H1 (cell line): Measurements from ENCODE around the gene AGBL4. TPM values are rescaled to one million over a fixed set of nuclear protein-coding genes. Genes with fewer than 3 reads are reported as not detected.

Source experiments
- CTCF ChIA-PET: fragments of 300-600 bp; sonication (Branson Sonifier 250); formaldehyde crosslinking; loops from one replicate; lab custom pipeline; 2021; ENCODE audit not compliant: partially characterized antibody; lab: Charles Lee
- POLR2A ChIA-PET: fragments of 300-600 bp; sonication (Branson Sonifier 250); formaldehyde crosslinking; loops from one replicate; lab custom pipeline; 2021; ENCODE audit warnings: inconsistent platforms; ENCODE audit not compliant: partially characterized antibody; lab: Charles Lee
- DNase-seq, 2 experiments: peaks; one replicate each; pipeline versions ENCODE4 v3.0.0 to v3.0.0-alpha.2; 2010 to 2022; ENCODE audit warnings: low spot score in 2 of 2, low read depth in 1 of 2, mixed read lengths in 1 of 2
- FAIRE-seq: peaks from 2 replicates; lab custom pipeline; 2011; peaks lifted over from hg19 to GRCh38; lab: Jason Lieb, UNC
- H2AFZ ChIP-seq: 2 replicates; pipeline ENCODE4 v1.8.1; 2012; ENCODE audit warnings: low read length, inconsistent platforms
- H2AK5ac ChIP-seq: 2 replicates; pipeline ENCODE4 v1.6.1; 2013; ENCODE audit warnings: low read depth, low read length
- H2BK120ac ChIP-seq: replicated peaks from 2 replicates; pipeline ENCODE3; 2013; ENCODE audit warnings: low read depth, low read length, inconsistent platforms
- H2BK12ac ChIP-seq: 2 replicates; pipeline ENCODE4 v1.6.1; 2013; ENCODE audit warnings: low read depth, low read length
- H2BK15ac ChIP-seq: 2 replicates; pipeline ENCODE4 v1.6.1; 2013; ENCODE audit warnings: low read length
- H2BK20ac ChIP-seq: 2 replicates; pipeline ENCODE4 v1.6.1; 2013; ENCODE audit warnings: low read length
- H2BK5ac ChIP-seq: 2 replicates; pipeline ENCODE4 v1.6.1; 2013; ENCODE audit warnings: low read depth, low read length
- H3K14ac ChIP-seq: 2 replicates; pipeline ENCODE4 v1.6.1; 2013; ENCODE audit warnings: inconsistent platforms; ENCODE audit not compliant: insufficient read length
- H3K18ac ChIP-seq: 2 replicates; pipeline ENCODE4 v1.6.1; 2013; ENCODE audit warnings: low read length; ENCODE audit errors: extremely low read depth
- H3K23ac ChIP-seq: 2 replicates; pipeline ENCODE4 v1.6.1; 2013; ENCODE audit warnings: inconsistent platforms; ENCODE audit not compliant: insufficient read length
- H3K23me2 ChIP-seq: 2 replicates; pipeline ENCODE4 v1.6.1; 2013; ENCODE audit warnings: low read depth, low read length
- H3K27ac ChIP-seq: 2 replicates; pipeline ENCODE4 v1.6.1; 2011; ENCODE audit warnings: low read depth, low read length, inconsistent platforms
- H3K27me3 ChIP-seq, 4 experiments: replicated peaks in 1 of 4; 1 replicate in 1 of 4; 2 replicates in 3 of 4; pipeline versions ENCODE4 v1.6.1 to v1.8.1; 2011 to 2013; ENCODE audit warnings: low read length in 3 of 4, mild to moderate bottlenecking in 3 of 4, inconsistent platforms in 2 of 4, mixed read lengths in 2 of 4, moderate library complexity in 1 of 4; ENCODE audit not compliant: control insufficient read depth in 3 of 4, insufficient read depth in 3 of 4; ENCODE audit errors: extremely low read depth in 1 of 4
- H3K36me3 ChIP-seq, 4 experiments: 2 replicates each; pipeline versions ENCODE4 v1.6.1 to v1.8.1; 2011 to 2013; ENCODE audit warnings: mild to moderate bottlenecking in 4 of 4, low read length in 3 of 4, moderate library complexity in 2 of 4, control low read depth in 1 of 4, inconsistent platforms in 1 of 4; ENCODE audit not compliant: insufficient read depth in 4 of 4, control insufficient read depth in 2 of 4
- H3K4ac ChIP-seq: replicated peaks from 2 replicates; pipeline ENCODE3; 2013; ENCODE audit warnings: low read length, low read depth, mixed read lengths, inconsistent platforms; ENCODE audit not compliant: insufficient read length
- H3K4me1 ChIP-seq, 4 experiments: replicated peaks in 1 of 4; 1 replicate in 1 of 4; 2 replicates in 3 of 4; pipeline versions ENCODE4 v1.6.1 to v1.8.1; 2011 to 2013; ENCODE audit warnings: low read length in 3 of 4, inconsistent platforms in 2 of 4, mixed read lengths in 1 of 4; ENCODE audit not compliant: insufficient read depth in 4 of 4, control insufficient read depth in 3 of 4
- H3K4me2 ChIP-seq, 2 experiments: 2 replicates each; pipeline versions ENCODE4 v1.6.1 to v1.8.1; 2011 to 2013; ENCODE audit warnings: low read depth in 2 of 2, low read length in 2 of 2, control low read depth in 1 of 2, inconsistent platforms in 1 of 2, mild to moderate bottlenecking in 1 of 2; ENCODE audit not compliant: insufficient read depth in 1 of 2
- H3K4me3 ChIP-seq, 4 experiments: fragments of 200-600, 300-600 bp in 1 of 4; sonication (generic), shearing (Covaris generic), sonication (Bioruptor Twin) in 1 of 4; 2 replicates each; pipeline versions ENCODE4 v1.5.1 to v1.8.1; 2011 to 2016; ENCODE audit warnings: low read length in 4 of 4, low read depth in 3 of 4, control low read depth in 2 of 4, inconsistent platforms in 2 of 4, mild to moderate bottlenecking in 2 of 4, mixed read lengths in 1 of 4, moderate library complexity in 1 of 4; ENCODE audit not compliant: insufficient read depth in 2 of 4; ENCODE audit errors: extremely low read depth in 1 of 4
- H3K56ac ChIP-seq: replicated peaks from 2 replicates; pipeline ENCODE3; 2013; ENCODE audit warnings: low read depth, mild to moderate bottlenecking, mixed read lengths, low read length, inconsistent platforms; ENCODE audit not compliant: insufficient read length
- H3K79me1 ChIP-seq: 2 replicates; pipeline ENCODE4 v1.6.1; 2013; ENCODE audit warnings: low read depth, low read length, control low read depth
- H3K79me2 ChIP-seq, 2 experiments: 2 replicates each; pipeline versions ENCODE4 v1.6.1 to v1.8.1; 2012 to 2013; ENCODE audit warnings: low read length in 2 of 2, mild to moderate bottlenecking in 2 of 2, inconsistent platforms in 1 of 2; ENCODE audit not compliant: insufficient read depth in 2 of 2, control insufficient read depth in 1 of 2
- H3K9ac ChIP-seq, 4 experiments: replicated peaks in 1 of 4; 1 replicate in 1 of 4; 2 replicates in 3 of 4; pipeline versions ENCODE4 v1.6.1 to v1.8.1; 2011 to 2013; ENCODE audit warnings: low read depth in 3 of 4, low read length in 3 of 4, control low read depth in 2 of 4, mild to moderate bottlenecking in 2 of 4, moderate library complexity in 2 of 4, inconsistent platforms in 1 of 4; ENCODE audit errors: extremely low read depth in 1 of 4
- H3K9me3 ChIP-seq, 2 experiments: 2 replicates each; pipeline versions ENCODE4 v1.6.1 to v1.8.1; 2012 to 2013; ENCODE audit warnings: mild to moderate bottlenecking in 2 of 2, moderate library complexity in 2 of 2, control low read depth in 1 of 2, inconsistent platforms in 1 of 2, low read depth in 1 of 2, low read length in 1 of 2, mixed read lengths in 1 of 2; ENCODE audit not compliant: insufficient read depth in 2 of 2
- H4K20me1 ChIP-seq, 2 experiments: replicated peaks in 1 of 2; 2 replicates each; pipeline versions ENCODE3 to v1.8.1; 2011 to 2013; ENCODE audit warnings: inconsistent platforms in 2 of 2, low read length in 2 of 2, mild to moderate bottlenecking in 1 of 2; ENCODE audit not compliant: insufficient read depth in 2 of 2, control insufficient read depth in 1 of 2
- H4K5ac ChIP-seq: 2 replicates; pipeline ENCODE4 v1.6.1; 2013; ENCODE audit warnings: low read length, low read depth, mixed read lengths, inconsistent platforms; ENCODE audit not compliant: insufficient read length
- H4K8ac ChIP-seq: 2 replicates; pipeline ENCODE4 v1.8.0; 2013; ENCODE audit warnings: mild to moderate bottlenecking, moderate library complexity, low read length, inconsistent platforms; ENCODE audit not compliant: insufficient read depth; ENCODE audit errors: extremely low read depth
- H4K91ac ChIP-seq: replicated peaks from 2 replicates; pipeline ENCODE3; 2013; ENCODE audit warnings: low read length, mixed read lengths, inconsistent platforms; ENCODE audit not compliant: insufficient read length
- ASH2L ChIP-seq: fragments of 200-600, 300-600 bp; sonication (generic); IDR thresholded peaks from one replicate; pipeline ENCODE4 v1.7.1; 2017; ENCODE audit warnings: low read length
- CHD1 ChIP-seq: IDR thresholded peaks from 2 replicates; pipeline ENCODE4 v1.6.1; 2012; ENCODE audit warnings: low read depth, low read length, improper control_type of control experiment
- CTBP2 ChIP-seq: IDR thresholded peaks from 2 replicates; pipeline ENCODE4 v1.7.0; 2011; ENCODE audit warnings: borderline replicate concordance, mild to moderate bottlenecking, moderate library complexity, mixed read lengths, low read length; ENCODE audit not compliant: insufficient read depth, insufficient read length
- EP300 ChIP-seq, 2 experiments: IDR thresholded peaks; 1 replicate in 1 of 2; 2 replicates in 1 of 2; pipeline ENCODE4 v1.6.1; 2011 to 2012; ENCODE audit warnings: low read depth in 2 of 2, low read length in 2 of 2, mild to moderate bottlenecking in 2 of 2, borderline replicate concordance in 1 of 2, inconsistent platforms in 1 of 2, moderate library complexity in 1 of 2
- HDAC2 ChIP-seq, 2 experiments: fragments of 300-600 bp in 1 of 2; sonication (generic) in 1 of 2; IDR thresholded peaks; 2 replicates each; pipeline ENCODE4 v1.6.1; 2011 to 2012; ENCODE audit warnings: low read depth in 2 of 2, low read length in 2 of 2, mild to moderate bottlenecking in 2 of 2, moderate library complexity in 2 of 2, borderline replicate concordance in 1 of 2, inconsistent platforms in 1 of 2
- NANOG ChIP-seq: IDR thresholded peaks from 2 replicates; pipeline ENCODE4 v1.6.1; 2011; ENCODE audit warnings: low read length, low read depth, mild to moderate bottlenecking, inconsistent platforms; ENCODE audit not compliant: insufficient read depth, poor library complexity, severe bottlenecking
- POU5F1 ChIP-seq: IDR thresholded peaks from 2 replicates; pipeline ENCODE4 v1.6.1; 2011; ENCODE audit warnings: low read depth, mild to moderate bottlenecking, low read length, moderate library complexity
- RNF2 ChIP-seq: fragments of 200-900, 300-1000 bp; sonication (generic); IDR thresholded peaks from 2 replicates; pipeline ENCODE4 v1.7.1; 2016; ENCODE audit warnings: borderline replicate concordance, low read depth, mild to moderate bottlenecking, antibody characterized with exemption, low read length; ENCODE audit not compliant: poor library complexity, severe bottlenecking; ENCODE audit errors: missing control alignments
- SAP30 ChIP-seq: fragments of 300-600 bp; sonication (generic); IDR thresholded peaks from 2 replicates; pipeline ENCODE4 v1.7.1; 2012; ENCODE audit warnings: low read length, moderate library complexity, mild to moderate bottlenecking, inconsistent platforms; ENCODE audit not compliant: insufficient read depth, insufficient replicate concordance
- TCF12 ChIP-seq: IDR thresholded peaks from 2 replicates; pipeline ENCODE4 v1.6.1; 2011; ENCODE audit warnings: low read depth, mild to moderate bottlenecking, low read length
- polyA plus RNA-seq, 7 experiments: library from polyadenylated mRNA; depleted of rRNA in 3 of 7; stranded (reverse) in 5 of 7; unstranded in 2 of 7; fragments of >200 nt in 5 of 7; fragments of 200-250 nt in 2 of 7; gene quantifications; 1 replicate in 5 of 7; 2 replicates in 1 of 7; 4 replicates in 1 of 7; pipeline versions ENCODE4 v1.2.1 to v1.2.3, GENCODE V29; 2011 to 2013; ENCODE audit warnings: missing spikeins in 2 of 7, mixed read lengths in 2 of 7
- total RNA-seq: library from RNA; stranded (reverse); fragmentation: NEBNext Ultra II Directional; extraction: Animal tissue kit (Norgen Biotek cat#: 25700); gene quantifications from 2 replicates; pipeline ENCODE4 v1.2.1, GENCODE V29; 2021
- TF ChIP-seq, protein P1 (sequence below): IDR thresholded peaks from 2 replicates; pipeline ENCODE4 v1.6.1; 2012; ENCODE audit warnings: inconsistent platforms

Gene AGBL4
- total and polyA plus RNA-seq, 2 of the 8 experiments (the other 6 are each of a cell fraction or from before 2014, with no cell fraction given), result 0.41 to 0.45 TPM

- TF ChIP-seq TCF12 (no peak), NANOG (no peak), EP300 (IDR thresholded peaks at IDR 0.05; ENCODE audit: borderline replicate concordance in 1 of 2, low read depth in 2 of 2, low read length in 2 of 2) (no peak), CTBP2 (no peak), HDAC2 (IDR thresholded peaks at IDR 0.05; ENCODE audit: borderline replicate concordance in 1 of 2, low read depth in 2 of 2, low read length in 2 of 2) (no peak), POU5F1 (no peak), SAP30 (no peak), RNF2 (no peak), ASH2L (no peak), CHD1 (no peak)
- TF ChIP-seq, protein P1, sequence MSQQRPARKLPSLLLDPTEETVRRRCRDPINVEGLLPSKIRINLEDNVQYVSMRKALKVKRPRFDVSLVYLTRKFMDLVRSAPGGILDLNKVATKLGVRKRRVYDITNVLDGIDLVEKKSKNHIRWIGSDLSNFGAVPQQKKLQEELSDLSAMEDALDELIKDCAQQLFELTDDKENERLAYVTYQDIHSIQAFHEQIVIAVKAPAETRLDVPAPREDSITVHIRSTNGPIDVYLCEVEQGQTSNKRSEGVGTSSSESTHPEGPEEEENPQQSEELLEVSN, result no peak
- FAIRE-seq (no peak), DNase-seq (no peak)
- Histone ChIP-seq H3K79me2 (no peaks in the 10 kb centered on the region), H3K14ac (no peak overlapping the region), H3K27me3 (no peaks in the 10 kb centered on the region), H3K27ac (no peak overlapping the region), H2BK20ac (no peak overlapping the region), H4K5ac (no peak overlapping the region), H4K20me1 (no peaks in the 10 kb centered on the region), H3K4ac (no peak overlapping the region), H3K36me3 (no peaks in the 10 kb centered on the region; a peak in 1 of 8 replicates), H3K23me2 (no peaks in the 10 kb centered on the region), H2AK5ac (no peak overlapping the region), H3K9me3 (peaks cover 58 to 65% of the 10 kb centered on the region in 2 experiments), H2BK5ac (no peak overlapping the region), H2BK12ac (no peak overlapping the region), H3K79me1 (no peaks in the 10 kb centered on the region), H2AFZ (no peak overlapping the region), H2BK120ac (no peak overlapping the region), H3K4me1 (peaks cover 0 to 4% (median 0%) of the 10 kb centered on the region in 4 experiments; a peak in 1 of 7 replicates), H3K4me3 (no peak overlapping the region), H4K8ac (no peak overlapping the region), H3K18ac (no peak overlapping the region), H2BK15ac (no peak overlapping the region), H3K56ac (no peak overlapping the region), H4K91ac (no peak overlapping the region), H3K23ac (no peak overlapping the region), H3K9ac (no peak overlapping the region), H3K4me2 (no peak overlapping the region)
- POLR2A ChIA-PET, result no interaction called here
- CTCF ChIA-PET, result no interaction called here
Measured at GRCh38 chr1:49252917-49253316, 770.8 kb downstream of the AGBL4 start.
